Duodenal mucosa (tissue), 2 donors: Measurements from ENCODE around the gene SLC31A1.
"Not testable (repeated sequence)": the region's sequence is repeated elsewhere in the genome, so short reads cannot be mapped to it uniquely, and the experiment has no call there.

ENCODE experiments used
- H3K27ac ChIP-seq: one replicate; pipeline ENCODE4 v1.7.0; 2013; ENCODE audit warnings: low read depth, low read length
- H3K27me3 ChIP-seq, 2 donors: one replicate each; pipeline ENCODE4 v1.7.0; 2013; ENCODE audit warnings: low read length in 2 of 2, control low read depth in 1 of 2; ENCODE audit not compliant: insufficient read depth in 2 of 2, control insufficient read depth in 1 of 2
- H3K36me3 ChIP-seq, 2 donors: one replicate each; pipeline ENCODE4 v1.7.0; 2013; ENCODE audit warnings: low read length in 2 of 2, control low read depth in 1 of 2; ENCODE audit not compliant: insufficient read depth in 2 of 2, control insufficient read depth in 1 of 2
- H3K4me1 ChIP-seq, 2 donors: one replicate each; pipeline ENCODE4 v1.7.0; 2013; ENCODE audit warnings: low read length in 2 of 2, control low read depth in 1 of 2; ENCODE audit not compliant: insufficient read depth in 2 of 2, control insufficient read depth in 1 of 2
- H3K4me3 ChIP-seq, 2 donors: one replicate each; pipeline ENCODE4 v1.7.0; 2013; ENCODE audit warnings: low read length in 2 of 2, low read depth in 1 of 2
- H3K9ac ChIP-seq, 2 donors: one replicate each; pipeline ENCODE4 v1.7.0; 2013; ENCODE audit warnings: low read length in 2 of 2, low read depth in 1 of 2
- H3K9me3 ChIP-seq, 2 donors: one replicate each; pipeline ENCODE4 v1.7.0; 2013; ENCODE audit warnings: low read length in 2 of 2, control low read depth in 1 of 2; ENCODE audit not compliant: control insufficient read depth in 1 of 2

SLC31A1 gene

GRCh38 chr9:113219969-113220368 is 1.4 kb upstream of the SLC31A1 start:
- Histone ChIP-seq H3K36me3 (peaks cover 4 to 5% of the 10 kb centered on the region in 2 donors), H3K27me3 (no peaks in the 10 kb centered on the region), H3K4me1 (peaks cover 45 to 46% of the 10 kb centered on the region in 2 donors), H3K9ac (peak overlapping the region; percentile 80 to 95), H3K4me3 (peak overlapping the region; percentile 98), H3K27ac (no peak overlapping the region), H3K9me3 (no peaks in the 10 kb centered on the region)

GRCh38 chr9:113220467-113221002 is 809 bp upstream of the SLC31A1 start:
- Histone ChIP-seq H3K9ac (peak overlapping the region; percentile 80 to 95), H3K9me3 (no peaks in the 10 kb centered on the region), H3K27me3 (no peaks in the 10 kb centered on the region), H3K36me3 (peaks cover 6 to 7% of the 10 kb centered on the region in 2 donors), H3K4me3 (peak overlapping the region; percentile 98), H3K27ac (peak overlapping the region; percentile 64), H3K4me1 (peaks cover 45 to 46% of the 10 kb centered on the region in 2 donors)

- Histone ChIP-seq H3K27me3 (no peaks in the 10 kb centered on the region), H3K4me1 (peaks cover 41 to 42% of the 10 kb centered on the region in 2 donors), H3K9me3 (no peaks in the 10 kb centered on the region), H3K36me3 (peaks cover 6 to 10% of the 10 kb centered on the region in 2 donors), H3K27ac (peak overlapping the region; percentile 89), H3K9ac (peak overlapping the region; percentile 80 to 83), H3K4me3 (peak overlapping the region; percentile 92 to 98)
These were observed 597 bp downstream of the SLC31A1 start for GRCh38 chr9:113221800-113222481.

GRCh38 chr9:113222482-113222841 is 1.1 kb downstream of the SLC31A1 start:
- Histone ChIP-seq H3K36me3 (peaks cover 6 to 10% of the 10 kb centered on the region in 2 donors), H3K9me3 (no peaks in the 10 kb centered on the region), H3K9ac (peak overlapping the region; percentile 80 to 83), H3K4me3 (peak overlapping the region; percentile 92 to 98), H3K27ac (peak overlapping the region; percentile 22), H3K4me1 (peaks cover 41 to 44% of the 10 kb centered on the region in 2 donors), H3K27me3 (no peaks in the 10 kb centered on the region)

- no peaks in the 10 kb centered on the region for H3K27me3 ChIP-seq
- H3K36me3 ChIP-seq = peaks cover 6 to 10% of the 10 kb centered on the region in 2 donors
- no peak overlapping the region for H3K27ac ChIP-seq
- peaks cover 43 to 50% of the 10 kb centered on the region in 2 donors for H3K4me1 ChIP-seq
- no peak overlapping the region for H3K9ac ChIP-seq
- H3K9me3 ChIP-seq = no peaks in the 10 kb centered on the region
- H3K4me3 ChIP-seq = no peak overlapping the region
These were observed 2.6 kb downstream of the SLC31A1 start for GRCh38 chr9:113223963-113224362.

- H3K4me3 ChIP-seq = no peak overlapping the region
- H3K27ac ChIP-seq = no peak overlapping the region
- H3K27me3 ChIP-seq = no peaks in the 10 kb centered on the region
- H3K9ac ChIP-seq = no peak overlapping the region
- H3K9me3 ChIP-seq = no peaks in the 10 kb centered on the region
- peaks cover 6 to 10% of the 10 kb centered on the region in 2 donors for H3K36me3 ChIP-seq
- H3K4me1 ChIP-seq = peaks cover 22 to 35% of the 10 kb centered on the region in 2 donors
These were observed 6.1 kb downstream of the SLC31A1 start for GRCh38 chr9:113227436-113227835.

- Histone ChIP-seq H3K9me3 (no peaks in the 10 kb centered on the region), H3K4me3 (no peak overlapping the region), H3K9ac (no peak overlapping the region), H3K4me1 (peaks cover 14 to 32% of the 10 kb centered on the region in 2 donors), H3K36me3 (peaks cover 6 to 10% of the 10 kb centered on the region in 2 donors), H3K27me3 (no peaks in the 10 kb centered on the region), H3K27ac (no peak overlapping the region)
These were observed 6.9 kb downstream of the SLC31A1 start for GRCh38 chr9:113228130-113228665.

GRCh38 chr9:113231701-113232100 is 10.4 kb downstream of the SLC31A1 start:
- Histone ChIP-seq H3K36me3 (no peaks in the 10 kb centered on the region), H3K27me3 (no peaks in the 10 kb centered on the region), H3K4me3 (no peak overlapping the region), H3K27ac (no peak overlapping the region), H3K9ac (no peak overlapping the region), H3K4me1 (peaks cover 8 to 33% of the 10 kb centered on the region in 2 donors), H3K9me3 (no peaks in the 10 kb centered on the region)

- not testable (repeated sequence) for H3K4me3 ChIP-seq, H3K27ac ChIP-seq, H3K27me3 ChIP-seq, H3K36me3 ChIP-seq, H3K9ac ChIP-seq, H3K9me3 ChIP-seq
- peaks cover 0 to 18% of the 10 kb centered on the region in 2 donors for H3K4me1 ChIP-seq
These were observed 14.4 kb downstream of the SLC31A1 start for GRCh38 chr9:113235701-113236255.

GRCh38 chr9:113237026-113237425 is 15.7 kb downstream of the SLC31A1 start:
- no peaks in the 10 kb centered on the region for H3K36me3 ChIP-seq
- H3K4me3 ChIP-seq = no peak overlapping the region
- H3K4me1 ChIP-seq = peaks cover 0 to 14% of the 10 kb centered on the region in 2 donors
- no peaks in the 10 kb centered on the region for H3K27me3 ChIP-seq
- no peak overlapping the region for H3K9ac ChIP-seq
- H3K27ac ChIP-seq = no peak overlapping the region
- no peaks in the 10 kb centered on the region for H3K9me3 ChIP-seq
